ENCODE results near the gene AP1M2.
"Not testable (repeated sequence)": the region's sequence is repeated elsewhere in the genome, so short reads cannot be mapped to it uniquely, and the experiment has no call there.

Gene AP1M2

DNA sequence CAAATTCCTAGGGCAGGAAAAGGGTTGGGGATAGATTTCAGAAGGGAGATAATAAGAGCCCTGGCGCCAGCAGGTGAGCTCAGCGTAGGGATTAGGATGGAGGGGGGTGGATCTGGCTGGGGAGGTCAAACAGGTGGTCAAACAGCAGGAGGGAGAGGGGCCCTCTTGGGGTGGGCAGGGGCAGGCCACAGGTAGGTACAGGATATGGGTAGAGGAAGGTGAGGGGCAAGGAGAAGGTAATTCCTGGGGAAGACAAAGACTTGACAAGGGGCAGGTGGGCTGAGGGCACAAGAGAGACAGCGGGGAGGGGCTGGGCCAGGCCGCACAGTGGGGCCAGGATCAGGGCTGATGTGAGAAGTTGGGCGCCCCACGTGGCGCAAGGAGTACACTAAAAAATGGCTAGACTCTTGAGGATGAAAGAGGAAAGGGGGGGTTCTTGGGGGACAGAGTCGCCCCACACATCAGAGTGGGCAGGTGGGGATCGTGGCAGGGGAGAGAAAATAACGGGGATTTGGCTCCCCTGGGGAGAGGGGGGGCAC is 22.0 kb downstream of the AP1M2 start:
- DNase-seq (ENCODE audit: low read depth), result no peak

DNA sequence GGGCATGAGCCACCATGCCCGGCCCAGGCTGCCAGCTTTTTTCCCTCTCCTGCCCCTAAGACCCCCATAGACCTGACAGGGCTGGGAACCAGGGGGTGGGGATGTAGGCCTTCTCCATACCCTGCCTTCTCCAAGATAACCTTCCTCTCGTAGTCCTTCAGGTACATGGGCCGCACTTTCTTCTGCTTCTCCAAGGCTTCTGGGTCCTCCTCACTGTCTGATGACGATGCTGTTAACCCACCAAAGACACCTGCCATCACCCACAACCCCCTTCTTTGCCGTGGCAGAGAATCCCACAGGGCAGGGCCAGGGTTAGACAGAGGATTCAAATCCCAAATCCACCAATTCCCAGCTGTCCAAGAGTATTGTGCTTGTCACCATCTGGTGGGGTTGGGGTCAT is 24.5 kb downstream of the AP1M2 start:
- DNase-seq (ENCODE audit: low read depth), result no peak

DNA sequence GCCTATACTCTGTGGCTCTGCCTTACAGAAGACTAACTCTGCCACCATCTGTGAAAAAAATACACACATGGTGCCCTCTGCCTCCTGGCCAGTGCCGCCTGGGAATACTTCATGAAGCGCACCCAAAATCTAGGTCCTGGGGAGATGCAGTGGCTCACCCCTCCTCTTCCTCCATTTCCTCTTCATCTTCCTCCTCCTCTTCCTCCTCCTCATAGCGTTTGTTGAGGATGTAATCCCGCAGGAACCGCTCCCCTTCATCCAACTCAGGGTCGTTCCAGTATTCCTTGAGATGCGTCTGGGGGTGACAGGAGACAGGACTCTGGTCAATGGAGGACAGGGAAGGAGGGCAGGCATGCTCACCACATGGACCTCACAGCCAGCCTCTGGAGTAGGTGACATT is 27.0 kb downstream of the AP1M2 start:
- no peak for DNase-seq (ENCODE audit: low read depth)

DNA sequence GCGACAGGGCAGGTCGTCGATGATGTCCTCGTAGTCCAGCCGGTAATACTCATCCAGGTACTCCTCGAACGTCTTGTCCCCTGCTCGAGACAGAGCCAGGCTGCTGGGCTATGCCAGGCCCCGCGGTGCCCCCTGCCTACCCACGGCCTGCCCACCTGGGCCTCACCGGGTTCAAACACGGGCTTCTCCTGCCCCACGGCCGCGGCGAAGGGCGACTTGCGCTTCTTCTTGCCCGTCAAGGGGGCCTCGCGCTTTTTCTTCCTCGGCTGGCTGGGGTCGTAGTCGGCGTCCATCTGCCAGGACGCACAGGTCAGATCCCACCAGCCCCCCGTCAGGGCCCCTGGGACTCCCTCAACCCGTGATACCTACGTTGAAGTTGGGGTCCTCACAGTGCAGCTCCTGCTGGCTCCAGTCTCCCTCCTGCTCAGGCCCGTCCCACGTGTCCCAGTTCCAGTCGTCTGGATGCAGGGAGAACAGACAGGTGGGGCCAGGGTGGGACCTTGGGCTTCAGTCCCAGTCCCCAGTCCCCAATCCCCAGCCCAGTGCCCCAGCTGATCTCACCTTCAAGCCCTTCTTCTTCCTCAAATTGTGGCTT is 29.4 kb downstream of the AP1M2 start:
- no peak for DNase-seq (ENCODE audit: low read depth)

DNA sequence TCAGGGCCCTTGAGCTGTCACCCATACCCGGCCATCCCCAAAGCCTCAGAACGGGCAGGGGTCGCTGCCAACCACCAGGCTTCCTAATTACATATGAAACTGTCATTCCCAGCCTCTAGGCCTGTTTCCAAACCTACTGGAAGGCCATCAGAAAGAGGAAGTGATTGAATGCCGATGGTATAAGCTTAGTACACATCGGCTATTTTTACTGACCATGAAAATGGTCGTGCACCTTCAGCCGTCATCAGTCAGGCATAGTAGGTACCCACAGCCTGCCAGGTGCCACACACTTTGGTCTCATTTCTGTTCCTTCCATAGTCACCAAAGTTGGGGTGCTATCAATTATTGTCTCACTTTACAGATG is 31.5 kb downstream of the AP1M2 start:
- no peak for DNase-seq (ENCODE audit: low read depth)

DNA sequence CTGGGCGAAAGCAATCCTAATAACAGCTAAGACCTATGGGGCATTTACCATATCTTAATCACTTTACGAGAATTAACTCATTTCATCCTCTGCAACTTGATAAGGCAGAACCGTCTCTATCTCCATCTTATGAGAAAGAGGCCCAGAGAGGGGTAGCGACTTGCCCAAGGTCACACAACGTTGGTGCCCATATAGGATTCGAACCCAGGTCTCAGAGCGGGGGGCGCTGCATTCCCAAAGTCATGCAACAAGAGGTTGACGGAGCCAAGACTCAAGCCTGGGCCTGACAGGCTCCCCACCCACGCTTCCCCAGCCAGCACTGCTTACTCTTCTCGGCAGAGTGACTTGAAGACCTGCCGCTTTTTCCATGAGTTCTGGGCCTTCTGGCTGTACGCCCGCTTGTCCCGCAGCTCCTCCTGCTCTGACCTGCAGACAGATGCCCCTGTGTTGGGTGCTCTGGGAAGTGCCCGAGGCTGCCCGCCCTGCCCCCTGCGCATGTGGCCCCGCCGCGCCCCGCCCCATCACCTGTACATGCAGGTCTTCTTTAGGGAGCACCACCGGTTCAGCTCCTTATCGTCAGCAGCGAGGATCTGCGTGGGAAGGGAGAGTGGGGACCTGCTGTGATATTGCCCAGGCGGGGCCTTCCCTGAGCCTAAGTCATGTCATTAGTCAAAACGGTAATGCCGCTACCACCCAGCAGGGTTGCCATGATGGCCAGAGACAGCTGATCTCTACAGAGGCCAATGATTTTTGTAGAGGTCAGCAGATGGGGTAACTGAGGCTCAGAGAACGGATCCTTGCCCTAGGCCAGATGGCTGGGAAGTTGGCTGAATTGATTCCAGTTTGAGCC is 32.1 kb downstream of the AP1M2 start:
- no peak for DNase-seq (ENCODE audit: low read depth)

DNA sequence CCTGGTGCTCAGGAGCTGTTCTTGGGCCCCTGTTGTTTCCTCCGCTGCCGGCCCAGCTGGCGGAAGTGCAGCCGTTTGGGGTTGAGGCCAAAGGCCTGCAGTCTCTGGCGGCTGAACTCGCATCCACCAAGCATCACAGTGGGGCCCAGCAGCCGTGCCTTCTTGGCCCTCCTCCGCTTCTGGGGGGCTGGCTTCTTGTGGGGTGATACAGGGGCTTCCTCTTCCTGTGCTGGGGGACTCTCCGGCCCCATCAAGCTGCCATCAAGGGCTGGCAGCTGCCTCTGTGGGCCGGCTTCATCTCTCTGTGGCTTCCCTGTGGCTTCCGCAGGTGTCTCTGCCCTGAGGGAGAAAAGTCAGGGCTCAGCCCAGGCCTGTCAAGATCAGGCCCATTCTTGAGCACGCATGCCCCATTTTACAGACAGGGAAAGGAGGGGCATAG is 33.1 kb downstream of the AP1M2 start:
- DNase-seq (ENCODE audit: low read depth), result no peak

DNA sequence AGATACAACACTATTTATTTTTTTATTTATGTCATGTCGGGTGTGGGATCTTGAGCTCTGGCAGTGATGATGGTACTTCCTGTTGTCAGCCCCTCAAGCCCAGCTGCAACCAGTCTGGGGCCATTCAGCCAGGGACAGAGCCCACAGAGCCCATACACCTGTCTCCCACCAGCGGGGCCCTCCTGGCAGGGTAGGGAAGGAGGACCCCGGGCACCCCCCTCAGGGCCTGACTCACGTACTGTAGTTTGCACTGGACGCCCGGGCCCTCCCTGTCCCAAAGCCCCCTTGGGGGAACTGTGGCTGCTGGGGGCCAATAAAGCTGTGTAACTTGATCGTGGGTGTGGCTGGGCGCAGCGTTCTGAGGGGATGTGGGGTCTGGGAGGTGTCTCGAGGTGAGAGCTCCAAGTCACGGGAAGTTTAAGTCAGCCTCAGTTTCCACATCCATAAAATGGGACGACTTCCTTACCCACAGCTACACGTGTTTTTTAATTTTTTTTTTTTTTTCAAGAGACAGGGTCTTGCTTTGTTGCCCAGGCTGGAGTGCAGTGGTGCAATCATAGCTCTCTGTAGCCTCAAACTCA is 33.9 kb downstream of the AP1M2 start:
- no peak for DNase-seq (ENCODE audit: low read depth)

DNA sequence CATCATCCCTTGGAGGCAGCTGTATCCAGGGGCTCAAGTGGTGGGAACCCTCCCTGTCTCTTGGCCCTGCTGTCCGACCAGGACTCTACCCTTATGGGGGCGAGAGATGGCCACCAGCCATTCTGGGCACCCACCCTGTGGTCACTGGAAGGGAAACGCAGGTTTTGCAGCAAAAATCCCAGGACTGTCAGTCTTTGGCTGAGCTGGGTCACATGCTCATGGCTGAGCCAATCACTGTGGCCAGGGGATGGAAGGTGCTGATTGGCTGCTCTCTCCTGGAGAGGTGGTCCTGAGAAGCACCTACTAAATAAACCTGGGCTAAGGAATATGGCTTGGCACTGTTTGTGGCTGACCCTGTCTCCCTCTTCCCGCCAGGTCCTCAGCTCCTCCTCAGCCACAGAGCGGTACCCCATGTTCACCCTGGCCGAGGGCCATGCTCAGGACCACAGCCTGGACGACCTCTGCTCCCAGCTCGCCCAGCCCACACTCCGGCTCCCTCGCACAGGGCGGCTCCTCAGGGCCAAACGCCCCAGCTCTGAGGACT is 34.5 kb downstream of the AP1M2 start:
- no peak for DNase-seq (ENCODE audit: low read depth)

DNA sequence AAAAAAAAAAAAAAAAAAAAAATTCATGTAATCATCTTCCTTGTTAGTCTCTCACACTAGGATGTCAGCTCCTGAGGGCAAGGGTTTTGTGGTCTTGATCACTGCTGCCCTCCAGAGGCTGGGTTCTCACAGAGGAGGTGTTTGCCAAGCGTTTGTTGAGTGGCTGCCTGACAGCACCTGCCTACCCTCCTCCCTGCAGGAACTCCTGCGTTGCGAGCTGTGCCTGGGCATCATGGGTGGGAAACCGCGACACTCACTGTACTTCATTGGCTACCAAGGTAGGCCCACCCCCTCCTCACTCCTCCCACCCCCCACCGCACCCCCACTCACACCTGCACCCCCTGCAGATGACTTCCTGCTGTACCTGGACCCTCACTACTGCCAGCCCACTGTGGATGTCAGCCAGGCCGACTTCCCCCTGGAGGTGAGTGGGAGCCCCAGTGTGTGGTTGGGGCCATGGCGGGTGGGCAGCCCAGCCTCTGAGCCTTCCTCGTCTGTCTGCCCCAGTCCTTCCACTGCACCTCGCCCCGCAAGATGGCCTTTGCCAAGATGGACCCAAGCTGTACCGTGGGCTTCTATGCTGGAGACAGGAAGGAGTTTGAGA is 35.3 kb downstream of the AP1M2 start:
- no peak for DNase-seq (ENCODE audit: low read depth)

DNA sequence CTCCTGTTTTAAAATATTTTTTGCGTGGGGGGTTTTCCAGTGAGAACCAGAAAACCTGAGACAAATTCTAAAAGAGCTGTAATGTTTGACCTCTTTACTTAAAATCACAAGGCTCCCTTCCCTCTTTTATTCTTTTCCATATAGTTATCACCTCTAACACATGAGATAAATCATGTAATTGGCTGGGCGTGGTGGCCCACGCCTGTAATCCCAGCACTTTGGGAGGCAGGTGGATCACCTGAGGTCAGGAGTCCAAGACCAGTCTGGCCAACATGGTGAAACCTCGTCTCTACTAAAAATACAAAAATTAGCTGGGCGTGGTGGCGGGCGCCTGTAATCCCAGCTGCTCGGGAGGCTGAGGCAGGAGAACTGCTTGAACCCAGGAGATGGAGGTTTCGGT is 36.1 kb downstream of the AP1M2 start:
- DNase-seq (ENCODE audit: low read depth), result not testable (repeated sequence)

DNA sequence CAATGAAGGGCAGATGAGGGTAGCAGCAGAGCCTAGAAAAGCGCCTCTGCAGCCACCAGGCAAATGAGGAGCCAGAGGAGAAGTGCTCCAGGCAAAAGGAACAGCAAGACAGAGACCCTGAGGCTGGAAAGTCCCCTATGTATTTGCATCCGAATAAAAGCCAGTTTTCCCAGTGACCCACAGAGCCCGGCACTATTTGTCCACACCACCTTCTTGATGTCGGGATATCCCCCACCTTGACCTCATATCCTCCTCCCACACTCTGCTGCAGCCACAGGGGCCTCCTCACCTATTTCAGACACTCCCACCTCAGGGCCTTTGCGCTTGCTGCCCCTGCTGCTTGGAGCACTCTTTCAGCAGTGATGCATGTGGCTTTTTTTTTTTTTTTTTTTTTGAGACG is 36.8 kb downstream of the AP1M2 start:
- no peak for DNase-seq (ENCODE audit: low read depth)

DNA sequence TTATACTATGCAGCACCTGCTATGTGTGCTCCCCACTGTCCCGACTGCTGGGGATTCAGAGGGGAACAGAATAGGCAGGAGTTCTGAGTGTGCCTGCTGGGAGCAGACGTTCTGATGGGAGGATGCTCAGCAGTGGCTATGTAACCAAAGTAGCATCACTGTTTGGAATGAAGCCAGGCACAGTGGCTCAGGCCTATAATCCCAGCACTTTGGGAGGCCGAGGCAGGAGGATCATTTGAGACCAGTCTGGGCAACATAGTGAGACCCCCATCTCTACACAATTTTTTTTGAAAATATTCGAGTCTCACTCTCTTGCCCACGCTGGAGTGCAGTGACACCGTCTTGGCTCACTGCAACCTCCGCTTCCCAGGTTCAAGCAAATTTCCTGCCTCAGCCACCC is 37.4 kb downstream of the AP1M2 start:
- DNase-seq (ENCODE audit: low read depth), result no peak

DNA sequence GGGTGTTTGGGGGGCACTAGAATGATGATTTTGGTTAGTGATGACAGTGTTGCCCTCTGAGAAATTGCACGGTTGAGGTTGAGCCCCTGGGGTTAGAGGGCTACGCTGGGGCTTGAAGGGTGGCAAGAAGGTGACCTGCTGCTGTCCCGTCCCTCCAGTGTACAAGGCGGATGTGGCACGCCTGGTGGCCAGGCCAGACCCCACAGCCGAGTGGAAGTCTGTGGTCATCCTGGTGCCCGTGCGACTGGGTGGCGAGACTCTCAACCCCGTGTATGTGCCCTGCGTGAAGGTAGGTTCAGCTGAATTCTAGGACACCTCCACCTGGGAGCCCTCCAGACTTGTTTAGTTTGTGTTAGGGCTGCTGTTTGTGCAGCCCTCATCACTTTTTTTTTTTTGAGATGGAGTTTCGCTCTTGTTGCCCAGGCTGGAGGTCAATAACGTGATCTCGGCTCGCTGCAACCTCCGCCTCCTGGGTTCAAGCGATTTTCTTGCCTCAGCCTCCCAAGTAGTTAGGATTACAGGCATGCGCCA is 38.3 kb downstream of the AP1M2 start:
- DNase-seq (ENCODE audit: low read depth), result no peak

DNA sequence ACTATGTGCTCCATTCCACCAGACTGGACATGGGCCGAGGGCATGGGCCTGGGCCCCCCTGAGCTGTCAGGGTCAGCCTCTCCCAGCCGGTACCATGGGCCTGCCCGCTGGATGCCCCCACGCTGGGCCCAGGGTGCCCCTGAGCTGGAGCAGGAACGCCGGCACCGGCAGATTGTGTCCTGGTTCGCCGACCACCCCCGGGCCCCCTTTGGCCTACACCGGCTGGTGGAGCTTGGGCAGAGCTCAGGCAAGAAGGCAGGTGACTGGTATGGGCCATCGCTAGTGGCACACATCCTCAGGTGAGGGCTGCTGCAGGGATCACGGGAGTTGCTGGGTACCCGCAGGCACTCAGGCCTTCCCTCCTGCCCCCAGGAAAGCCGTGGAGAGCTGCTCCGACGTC is 40.3 kb downstream of the AP1M2 start:
- no peak for DNase-seq (ENCODE audit: low read depth)

DNA sequence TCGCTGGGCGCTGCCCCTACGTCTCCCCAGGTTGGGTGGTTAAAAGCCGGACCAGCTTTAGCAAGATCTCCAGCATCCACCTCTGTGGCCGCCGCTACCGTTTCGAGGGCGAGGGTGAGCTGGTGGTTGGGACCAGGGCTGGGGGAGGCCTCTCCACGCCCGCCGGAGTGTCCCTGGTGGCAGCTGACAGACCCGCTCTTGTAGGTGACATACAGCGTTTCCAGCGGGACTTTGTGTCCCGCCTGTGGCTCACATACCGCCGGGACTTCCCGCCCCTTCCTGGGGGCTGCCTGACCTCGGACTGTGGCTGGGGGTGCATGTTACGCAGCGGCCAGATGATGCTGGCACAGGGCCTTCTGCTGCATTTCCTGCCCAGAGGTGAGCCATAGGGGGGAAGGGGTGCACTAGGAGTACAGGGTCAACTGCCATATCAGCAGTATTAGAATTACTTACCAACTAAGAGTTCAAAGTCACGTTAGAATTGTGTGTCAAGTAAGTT is 42.3 kb downstream of the AP1M2 start:
- no peak for DNase-seq (ENCODE audit: low read depth)

DNA sequence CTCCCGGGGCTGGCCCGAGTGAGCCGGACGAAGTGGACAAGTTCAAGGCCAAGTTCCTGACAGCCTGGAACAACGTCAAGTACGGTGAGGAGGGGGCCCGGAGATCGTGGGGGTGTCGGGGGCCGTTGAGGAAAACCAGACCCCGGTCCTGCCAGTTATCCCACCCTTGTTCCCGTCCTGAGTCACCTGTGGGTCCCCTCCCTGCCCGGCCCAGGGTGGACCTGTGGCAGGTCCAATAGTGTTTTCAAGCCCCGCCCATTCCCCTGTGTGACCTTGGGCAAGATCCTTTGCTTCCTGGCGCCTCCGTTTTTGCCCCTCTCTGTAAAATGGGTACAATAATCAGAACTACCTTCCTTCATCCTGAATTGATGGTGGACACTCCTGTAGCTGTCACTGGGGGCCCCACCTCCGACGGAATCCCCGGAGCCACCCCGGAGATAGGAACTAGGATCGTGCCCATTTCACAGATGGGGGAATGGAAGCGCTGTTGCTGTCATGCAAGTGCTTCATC is 42.8 kb downstream of the AP1M2 start:
- no peak for DNase-seq (ENCODE audit: low read depth)

DNA sequence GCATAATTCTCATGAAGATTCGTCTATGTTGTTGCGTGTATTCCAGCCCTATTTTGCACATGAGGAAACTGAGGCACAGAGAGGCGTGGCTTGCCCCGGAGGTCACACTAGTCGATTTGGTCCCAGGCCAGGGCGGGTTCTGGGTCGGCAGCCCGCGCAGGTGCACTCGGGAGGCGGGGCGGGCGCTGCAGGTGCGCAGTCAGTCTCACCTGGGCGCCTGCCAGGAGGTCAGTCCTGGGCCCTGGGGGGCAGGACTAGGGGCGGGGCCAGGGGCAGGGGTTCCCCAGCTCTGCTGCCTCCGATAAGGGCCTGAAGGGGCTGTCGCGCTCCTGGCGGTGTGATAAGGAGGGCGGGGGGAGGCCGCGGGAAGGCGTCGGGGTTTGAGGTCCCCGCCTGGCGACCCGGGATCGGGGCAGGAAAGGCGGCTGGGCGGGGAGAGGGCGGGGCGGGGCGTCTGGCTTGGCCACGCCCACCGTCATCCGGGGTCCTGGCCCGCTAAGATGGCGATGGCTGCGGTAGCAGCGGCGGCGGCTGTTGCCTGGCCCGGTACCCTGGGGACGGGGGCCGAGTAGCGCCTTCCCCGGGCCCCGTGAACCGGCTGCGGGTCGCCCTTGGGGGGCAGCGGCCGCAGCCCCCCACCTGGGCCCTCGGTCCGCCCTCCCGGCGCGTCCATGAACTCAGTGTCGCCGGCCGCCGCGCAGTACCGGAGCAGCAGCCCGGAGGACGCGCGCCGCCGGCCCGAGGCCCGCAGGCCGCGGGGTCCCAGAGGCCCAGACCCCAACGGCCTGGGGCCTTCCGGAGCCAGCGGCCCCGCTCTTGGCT is 43.5 kb downstream of the AP1M2 start, which contains the start of gene ATG4D:
Gene ATG4D, plus strand, starts transcription at position 485 of the 822 bp plus-strand sequence. Its CDS starts 187 bp downstream, at position 672.
- DNase-seq (ENCODE audit: low read depth), result peak; percentile 71

DNA sequence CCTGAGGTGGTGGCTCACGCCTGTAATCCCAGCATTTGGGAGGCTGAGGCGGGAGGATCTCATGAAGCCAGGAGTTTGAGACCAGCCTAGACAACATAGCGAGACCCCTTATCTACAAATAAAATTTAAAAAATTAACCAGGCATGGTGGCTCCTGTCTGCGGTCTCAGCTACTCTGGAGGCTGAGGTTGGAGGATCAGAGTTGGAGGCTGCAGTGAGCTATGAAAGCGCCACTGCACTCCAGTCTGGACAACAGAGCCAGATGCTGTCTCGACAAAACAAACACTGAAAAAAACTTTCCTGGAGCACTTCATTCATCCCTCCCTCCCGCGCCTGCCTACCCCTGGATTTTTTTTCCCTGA is 44.1 kb downstream of the AP1M2 start:
- DNase-seq (ENCODE audit: low read depth), result no peak

DNA sequence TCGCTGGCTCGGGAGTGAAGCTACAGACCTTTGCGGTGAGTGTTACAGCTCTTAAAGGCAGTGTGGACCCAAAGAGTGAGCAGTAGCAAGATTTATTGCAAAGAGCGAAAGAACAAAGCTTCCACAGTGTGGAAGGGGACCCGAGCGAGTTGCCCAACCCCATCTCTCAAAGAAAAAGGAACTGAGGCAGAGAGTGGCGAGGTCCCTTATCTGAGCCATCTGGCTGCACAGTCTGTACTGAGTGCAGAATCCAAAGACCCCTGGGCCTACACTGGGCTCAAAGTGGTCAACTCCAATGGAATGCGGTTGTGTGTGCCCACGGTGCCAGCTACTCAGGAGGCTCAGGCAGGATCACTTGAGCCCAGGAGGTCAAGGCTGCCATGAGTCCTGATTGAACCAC is 48.1 kb downstream of the AP1M2 start:
- not testable (repeated sequence) for DNase-seq (ENCODE audit: low read depth)
